Measurements from ENCODE around the gene HOXB9. TPM values are rescaled to one million over a fixed set of nuclear protein-coding genes. Genes with fewer than 3 reads are reported as not detected.
A peak's percentile ranks its signal among the peaks of the same experiment; 100 is the strongest.

HOXB9 gene
- total and polyA plus RNA-seq, 8 donors = 0.25 TPM; not detected in 7

- Histone ChIP-seq H3K27me3 (peaks cover 0 to 3% (median under 1%) of the 10 kb centered on the region in 4 donors), H3K4me1 (no peaks in the 10 kb centered on the region), H3K4me3 (no peak overlapping the region), H3K27ac (no peak overlapping the region), H3K9me3 (no peaks in the 10 kb centered on the region), H3K36me3 (no peaks in the 10 kb centered on the region)
- no peak for ATAC-seq
- DNase-seq = no peak
- no peak for FAIRE-seq
- no peak for TF ChIP-seq CTCF (IDR thresholded peaks at IDR 0.05)
- intact Hi-C loops (cut with DNase I) = no loop called here
Observed at GRCh38 chr17:48655913-48656312, 29.8 kb upstream of the HOXB9 start.

- intact Hi-C loops (cut with DNase I) = no loop called here
- 55 to 58% methylated on average over 1 of the region's 1 CpG for WGBS, 2 donors
Observed at GRCh38 chr17:48649741-48650140, 23.6 kb upstream of the HOXB9 start.

GRCh38 chr17:48647963-48648245, 21.7 kb upstream of the HOXB9 start:
- TF ChIP-seq CTCF (IDR thresholded peaks at IDR 0.05) = no peak
- no peak for FAIRE-seq
- DNase-seq = no peak
- H3K4me3 ChIP-seq = no peak overlapping the region
- no peak overlapping the region for H3K27ac ChIP-seq
- H3K27me3 ChIP-seq = peaks cover 3 to 33% (median 10%) of the 10 kb centered on the region in 4 donors
- H3K36me3 ChIP-seq = no peaks in the 10 kb centered on the region
- ATAC-seq = no peak
- intact Hi-C loops (cut with DNase I) = no loop called here
- H3K9me3 ChIP-seq = no peaks in the 10 kb centered on the region
- no peaks in the 10 kb centered on the region for H3K4me1 ChIP-seq
- WGBS, 2 donors = 45 to 46% methylated on average over 1 of the region's 1 CpG

More at GRCh38 chr17:48649741-48650140, 23.6 kb upstream of the HOXB9 start:
- H3K27me3 ChIP-seq = peaks cover 0 to 23% (median 10%) of the 10 kb centered on the region in 4 donors
- TF ChIP-seq CTCF (IDR thresholded peaks at IDR 0.05) = no peak
- H3K9me3 ChIP-seq = no peaks in the 10 kb centered on the region
- FAIRE-seq (no peak), ATAC-seq (no peak), DNase-seq (no peak)
- no peak overlapping the region for H3K27ac ChIP-seq
- no peak overlapping the region for H3K4me3 ChIP-seq
- no peaks in the 10 kb centered on the region for H3K4me1 ChIP-seq
- H3K36me3 ChIP-seq = no peaks in the 10 kb centered on the region

- Histone ChIP-seq H3K4me3 (peak overlapping the region in 1 of 4 donors; percentile 34), H3K27ac (no peak overlapping the region), H3K36me3 (no peaks in the 10 kb centered on the region), H3K4me1 (no peaks in the 10 kb centered on the region), H3K9me3 (no peaks in the 10 kb centered on the region), H3K27me3 (peaks cover 5 to 39% (median 14%) of the 10 kb centered on the region in 4 donors)
- intact Hi-C loops (cut with DNase I) = no loop called here
- DNase-seq = no peak
- no peak for FAIRE-seq
- no peak for TF ChIP-seq CTCF (IDR thresholded peaks at IDR 0.05)
- 2 to 4% methylated on average over 29 to 30 of the region's 30 CpGs for WGBS, 2 donors
- peak in 1 of 4 donors; percentile 27 for ATAC-seq
Observed at GRCh38 chr17:48647103-48647962, 21.2 kb upstream of the HOXB9 start.

Measured in pancreas (tissue), 10 donors.